GM12878 (cell line): ENCODE measurements around the gene DLG2.

ENCODE experiments used
- CBFB ChIP-seq: IDR thresholded peaks from 2 replicates; pipeline ENCODE4 v1.6.1; 2016; ENCODE audit warnings: antibody characterized with exemption, low read depth
- CHD2 ChIP-seq: IDR thresholded peaks from 2 replicates; pipeline ENCODE4 v1.6.1; 2011; ENCODE audit warnings: low read depth, low read length, improper control_type of control experiment, borderline replicate concordance
- CTCF ChIP-seq, 3 experiments: IDR thresholded peaks in 2 of 3; conservative IDR thresholded peaks in 1 of 3; 2 replicates each; pipeline ENCODE4 v1.5.1; 2011; ENCODE audit warnings: low read depth in 3 of 3, low read length in 3 of 3, mild to moderate bottlenecking in 3 of 3, control low read depth in 2 of 3, moderate library complexity in 2 of 3, inconsistent platforms in 1 of 3, mixed read lengths in 1 of 3; ENCODE audit not compliant: control insufficient read depth in 2 of 3, insufficient read depth in 1 of 3; ENCODE audit errors: extremely low read depth in 1 of 3
- EED ChIP-seq: sonication (generic); IDR thresholded peaks from 2 replicates; pipeline ENCODE4 v1.6.1; 2016; ENCODE audit warnings: antibody characterized with exemption, low read depth
- FOXK2 ChIP-seq: fragments of 450-650 bp; IDR thresholded peaks from 2 replicates; pipeline ENCODE4 v1.6.1; 2017; ENCODE audit warnings: mild to moderate bottlenecking, moderate library complexity
- RAD21 ChIP-seq: IDR thresholded peaks from 2 replicates; pipeline ENCODE4 v1.6.1; 2011; ENCODE audit warnings: mild to moderate bottlenecking, low read depth, low read length, moderate library complexity; ENCODE audit not compliant: insufficient read depth
- RCOR1 ChIP-seq: conservative IDR thresholded peaks from 2 replicates; pipeline ENCODE4 v1.6.1; 2012; ENCODE audit warnings: low read depth, low read length, improper control_type of control experiment
- SMC3 ChIP-seq: IDR thresholded peaks from 2 replicates; pipeline ENCODE4 v1.6.1; 2011; ENCODE audit warnings: low read length, improper control_type of control experiment, borderline replicate concordance
- SP1 ChIP-seq: IDR thresholded peaks from one replicate; pipeline ENCODE4 v1.6.1; 2011; ENCODE audit warnings: low read depth, low read length
- TAF1 ChIP-seq: IDR thresholded peaks from 2 replicates; pipeline ENCODE4 v1.6.1; 2011; ENCODE audit warnings: mild to moderate bottlenecking, low read depth, low read length, borderline replicate concordance
- TF ChIP-seq, protein P1 (sequence below): fragments of 450-650 bp; formaldehyde crosslinking; IDR thresholded peaks from 2 replicates; pipeline ENCODE4 v1.5.0; 2022; ENCODE audit warnings: mild to moderate bottlenecking, missing genetic modification characterization

GRCh38 chr11:85021058-85021457, 606.1 kb downstream of the DLG2 start:
- TF ChIP-seq SMC3 (no peak), EED (no peak), TAF1 (no peak), CTCF (IDR thresholded peaks at IDR 0.05 in 2 of 3, conservative IDR thresholded peaks at IDR 0.05 in 1 of 3; ENCODE audit: control insufficient read depth in 2 of 3, extremely low read depth in 1 of 3, insufficient read depth in 1 of 3, low read depth in 3 of 3, low read length in 3 of 3) (no peak), CBFB (no peak), RAD21 (no peak), SP1 (no peak), CHD2 (no peak), FOXK2 (no peak), RCOR1 (no peak)
- TF ChIP-seq, protein P1, sequence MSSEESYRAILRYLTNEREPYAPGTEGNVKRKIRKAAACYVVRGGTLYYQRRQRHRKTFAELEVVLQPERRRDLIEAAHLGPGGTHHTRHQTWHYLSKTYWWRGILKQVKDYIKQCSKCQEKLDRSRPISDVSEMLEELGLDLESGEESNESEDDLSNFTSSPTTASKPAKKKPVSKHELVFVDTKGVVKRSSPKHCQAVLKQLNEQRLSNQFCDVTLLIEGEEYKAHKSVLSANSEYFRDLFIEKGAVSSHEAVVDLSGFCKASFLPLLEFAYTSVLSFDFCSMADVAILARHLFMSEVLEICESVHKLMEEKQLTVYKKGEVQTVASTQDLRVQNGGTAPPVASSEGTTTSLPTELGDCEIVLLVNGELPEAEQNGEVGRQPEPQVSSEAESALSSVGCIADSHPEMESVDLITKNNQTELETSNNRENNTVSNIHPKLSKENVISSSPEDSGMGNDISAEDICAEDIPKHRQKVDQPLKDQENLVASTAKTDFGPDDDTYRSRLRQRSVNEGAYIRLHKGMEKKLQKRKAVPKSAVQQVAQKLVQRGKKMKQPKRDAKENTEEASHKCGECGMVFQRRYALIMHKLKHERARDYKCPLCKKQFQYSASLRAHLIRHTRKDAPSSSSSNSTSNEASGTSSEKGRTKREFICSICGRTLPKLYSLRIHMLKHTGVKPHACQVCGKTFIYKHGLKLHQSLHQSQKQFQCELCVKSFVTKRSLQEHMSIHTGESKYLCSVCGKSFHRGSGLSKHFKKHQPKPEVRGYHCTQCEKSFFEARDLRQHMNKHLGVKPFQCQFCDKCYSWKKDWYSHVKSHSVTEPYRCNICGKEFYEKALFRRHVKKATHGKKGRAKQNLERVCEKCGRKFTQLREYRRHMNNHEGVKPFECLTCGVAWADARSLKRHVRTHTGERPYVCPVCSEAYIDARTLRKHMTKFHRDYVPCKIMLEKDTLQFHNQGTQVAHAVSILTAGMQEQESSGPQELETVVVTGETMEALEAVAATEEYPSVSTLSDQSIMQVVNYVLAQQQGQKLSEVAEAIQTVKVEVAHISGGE (CRISPR knock-in tag) = no peak
